ENCODE data around the gene APOL5.

Gene APOL5

DNA sequence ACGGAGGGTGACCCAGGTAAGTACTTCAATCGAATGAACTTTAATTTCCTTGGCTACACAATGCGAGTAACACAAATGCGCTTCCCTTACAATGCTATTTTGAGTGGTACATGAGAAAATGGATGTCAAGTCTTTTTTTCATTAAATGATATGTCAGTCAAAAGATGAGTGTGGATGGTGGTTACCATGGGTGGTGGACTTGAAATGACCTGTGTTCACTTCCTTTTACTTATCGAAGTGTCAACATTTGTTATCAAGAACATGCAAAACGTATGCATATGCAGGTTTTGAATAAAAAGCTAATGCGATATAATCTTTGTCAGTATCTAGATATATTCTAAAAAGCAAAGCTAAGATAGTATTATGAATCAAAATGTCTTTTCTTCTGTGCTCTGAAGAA lies 8.8 kb upstream of the APOL5 start:
- TF ChIP-seq, protein P1, sequence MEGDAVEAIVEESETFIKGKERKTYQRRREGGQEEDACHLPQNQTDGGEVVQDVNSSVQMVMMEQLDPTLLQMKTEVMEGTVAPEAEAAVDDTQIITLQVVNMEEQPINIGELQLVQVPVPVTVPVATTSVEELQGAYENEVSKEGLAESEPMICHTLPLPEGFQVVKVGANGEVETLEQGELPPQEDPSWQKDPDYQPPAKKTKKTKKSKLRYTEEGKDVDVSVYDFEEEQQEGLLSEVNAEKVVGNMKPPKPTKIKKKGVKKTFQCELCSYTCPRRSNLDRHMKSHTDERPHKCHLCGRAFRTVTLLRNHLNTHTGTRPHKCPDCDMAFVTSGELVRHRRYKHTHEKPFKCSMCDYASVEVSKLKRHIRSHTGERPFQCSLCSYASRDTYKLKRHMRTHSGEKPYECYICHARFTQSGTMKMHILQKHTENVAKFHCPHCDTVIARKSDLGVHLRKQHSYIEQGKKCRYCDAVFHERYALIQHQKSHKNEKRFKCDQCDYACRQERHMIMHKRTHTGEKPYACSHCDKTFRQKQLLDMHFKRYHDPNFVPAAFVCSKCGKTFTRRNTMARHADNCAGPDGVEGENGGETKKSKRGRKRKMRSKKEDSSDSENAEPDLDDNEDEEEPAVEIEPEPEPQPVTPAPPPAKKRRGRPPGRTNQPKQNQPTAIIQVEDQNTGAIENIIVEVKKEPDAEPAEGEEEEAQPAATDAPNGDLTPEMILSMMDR (IDR thresholded peaks at IDR 0.05; ENCODE audit: poor library complexity, severe bottlenecking), result no peak
- no peaks in the 10 kb centered on the region for H3K36me3 ChIP-seq (ENCODE audit: low read depth)
- no peak for ATAC-seq (ENCODE audit: low read depth)
- H3K27ac ChIP-seq (ENCODE audit: poor library complexity, severe bottlenecking), result no peak overlapping the region
- H3K4me1 ChIP-seq (ENCODE audit: insufficient read depth, poor library complexity, severe bottlenecking), result peaks cover 6% of the 10 kb centered on the region
- no peaks in the 10 kb centered on the region for H3K9me3 ChIP-seq (ENCODE audit: severe bottlenecking)
- DNase-seq (ENCODE audit: low spot score), result no peak
- no peak overlapping the region for H3K4me3 ChIP-seq (ENCODE audit: severe bottlenecking)
- H3K27me3 ChIP-seq (ENCODE audit: insufficient read depth, poor library complexity, severe bottlenecking), result no peaks in the 10 kb centered on the region

- no peak for ATAC-seq (ENCODE audit: low read depth)
- Histone ChIP-seq H3K27ac (ENCODE audit: poor library complexity, severe bottlenecking) (no peak overlapping the region), H3K9me3 (ENCODE audit: severe bottlenecking) (no peaks in the 10 kb centered on the region), H3K36me3 (ENCODE audit: low read depth) (no peaks in the 10 kb centered on the region), H3K27me3 (ENCODE audit: insufficient read depth, poor library complexity, severe bottlenecking) (no peaks in the 10 kb centered on the region), H3K4me3 (ENCODE audit: severe bottlenecking) (no peak overlapping the region), H3K4me1 (ENCODE audit: insufficient read depth, poor library complexity, severe bottlenecking) (no peaks in the 10 kb centered on the region)
- DNase-seq (ENCODE audit: low spot score), result no peak
- TF ChIP-seq, protein P1 (IDR thresholded peaks at IDR 0.05; ENCODE audit: poor library complexity, severe bottlenecking), result no peak
These were observed 6.3 kb upstream of the APOL5 start for GRCh38 chr22:35711336-35711735.

- Histone ChIP-seq H3K27me3 (ENCODE audit: insufficient read depth, poor library complexity, severe bottlenecking) (no peaks in the 10 kb centered on the region), H3K4me3 (ENCODE audit: severe bottlenecking) (no peak overlapping the region), H3K9me3 (ENCODE audit: severe bottlenecking) (no peaks in the 10 kb centered on the region), H3K27ac (ENCODE audit: poor library complexity, severe bottlenecking) (no peak overlapping the region), H3K36me3 (ENCODE audit: low read depth) (no peaks in the 10 kb centered on the region), H3K4me1 (ENCODE audit: insufficient read depth, poor library complexity, severe bottlenecking) (no peaks in the 10 kb centered on the region)
- ATAC-seq (ENCODE audit: low read depth) (no peak), DNase-seq (ENCODE audit: low spot score) (no peak)
- TF ChIP-seq, protein P1 (IDR thresholded peaks at IDR 0.05; ENCODE audit: poor library complexity, severe bottlenecking), result no peak
These were observed 5.0 kb upstream of the APOL5 start for GRCh38 chr22:35712672-35713071.

DNA sequence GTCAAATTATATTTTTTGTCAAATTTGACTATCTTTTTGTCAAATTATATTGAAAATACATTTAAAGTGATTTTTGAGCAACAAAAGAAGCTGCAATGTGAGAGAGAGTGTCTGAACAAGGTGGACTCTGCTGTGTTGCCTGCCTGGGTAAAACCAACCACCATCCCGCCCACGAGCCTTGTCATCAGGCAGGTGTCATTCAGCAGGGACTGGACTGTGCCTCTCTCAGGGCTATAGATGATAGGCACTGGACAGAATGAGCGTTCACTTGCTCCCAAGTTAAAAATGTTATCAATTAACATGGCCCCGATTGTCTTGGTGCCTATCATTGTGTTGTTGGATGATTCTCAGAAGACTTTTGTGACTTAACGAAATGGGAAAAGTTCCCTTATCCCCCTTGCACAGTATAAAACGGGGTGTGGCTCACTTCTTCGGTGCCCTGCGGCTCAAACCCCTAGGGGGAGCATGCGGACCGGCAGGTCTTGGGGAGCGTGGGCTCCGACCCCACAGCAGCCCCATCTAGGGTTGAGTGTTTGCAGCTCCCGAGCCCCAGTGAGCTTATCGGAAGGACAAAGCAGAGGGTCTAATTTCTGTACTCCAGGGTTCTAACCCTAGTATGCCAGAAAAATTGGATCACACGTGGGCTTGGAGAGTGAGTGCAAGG lies 1.7 kb downstream of the APOL5 start:
- Histone ChIP-seq H3K9me3 (ENCODE audit: severe bottlenecking) (no peaks in the 10 kb centered on the region), H3K27ac (ENCODE audit: poor library complexity, severe bottlenecking) (no peak overlapping the region), H3K27me3 (ENCODE audit: insufficient read depth, poor library complexity, severe bottlenecking) (no peaks in the 10 kb centered on the region), H3K4me1 (ENCODE audit: insufficient read depth, poor library complexity, severe bottlenecking) (no peaks in the 10 kb centered on the region), H3K36me3 (ENCODE audit: low read depth) (no peaks in the 10 kb centered on the region), H3K4me3 (ENCODE audit: severe bottlenecking) (no peak overlapping the region)
- TF ChIP-seq, protein P1 (IDR thresholded peaks at IDR 0.05; ENCODE audit: poor library complexity, severe bottlenecking), result no peak
- DNase-seq (ENCODE audit: low spot score) (no peak), ATAC-seq (ENCODE audit: low read depth) (no peak)

- DNase-seq (ENCODE audit: low spot score) (no peak), ATAC-seq (ENCODE audit: low read depth) (no peak)
- H3K27ac ChIP-seq (ENCODE audit: poor library complexity, severe bottlenecking), result no peak overlapping the region
- no peak overlapping the region for H3K4me3 ChIP-seq (ENCODE audit: severe bottlenecking)
- TF ChIP-seq, protein P1 (IDR thresholded peaks at IDR 0.05; ENCODE audit: poor library complexity, severe bottlenecking), result no peak
- no peaks in the 10 kb centered on the region for H3K27me3 ChIP-seq (ENCODE audit: insufficient read depth, poor library complexity, severe bottlenecking)
- no peaks in the 10 kb centered on the region for H3K36me3 ChIP-seq (ENCODE audit: low read depth)
- H3K9me3 ChIP-seq (ENCODE audit: severe bottlenecking), result no peaks in the 10 kb centered on the region
- no peaks in the 10 kb centered on the region for H3K4me1 ChIP-seq (ENCODE audit: insufficient read depth, poor library complexity, severe bottlenecking)
These were observed 4.3 kb downstream of the APOL5 start for GRCh38 chr22:35721960-35722359.

Data from RWPE2 (cell line).